Forelimb muscle (tissue), 1 donor: Measurements from ENCODE around the gene AGBL2. TPM values are rescaled to one million over a fixed set of nuclear protein-coding genes. Genes with fewer than 3 reads are reported as not detected.
A peak's percentile ranks its signal among the peaks of the same experiment; 100 is the strongest.
"Not testable (repeated sequence)": the region's sequence is repeated elsewhere in the genome, so short reads cannot be mapped to it uniquely, and the experiment has no call there.

Experiments used
- DNase-seq: peaks from one replicate; pipeline ENCODE4 v3.0.0-alpha.2; 2013; ENCODE audit warnings: low read depth
- polyA plus RNA-seq: library from polyadenylated mRNA; unstranded; fragments of 120-200 nt; gene quantifications from one replicate; pipeline ENCODE4 v1.2.1, GENCODE V29; 2013; ENCODE audit not compliant: insufficient read length

Gene AGBL2
- 0.47 TPM for polyA plus RNA-seq

GRCh38 chr11:47715082-47715669 lies at the start of gene AGBL2:
Gene AGBL2, minus strand, starts transcription at chr11:47715369. Its CDS starts 719 bp downstream, at chr11:47714650.
- DNase-seq: peak; percentile 13

GRCh38 chr11:47759291-47759690 lies 44.1 kb upstream of the AGBL2 start:
- DNase-seq: not testable (repeated sequence)

- no peak for DNase-seq
Measured at GRCh38 chr11:47756208-47756607, 41.0 kb upstream of the AGBL2 start.

- no peak for DNase-seq
Measured at GRCh38 chr11:47750725-47751124, 35.6 kb upstream of the AGBL2 start.

- not testable (repeated sequence) for DNase-seq
Measured at GRCh38 chr11:47742494-47742893, 27.3 kb upstream of the AGBL2 start.

- not testable (repeated sequence) for DNase-seq
Measured at GRCh38 chr11:47737817-47738216, 22.6 kb upstream of the AGBL2 start.

GRCh38 chr11:47732271-47732670 lies 17.1 kb upstream of the AGBL2 start:
- DNase-seq: no peak

GRCh38 chr11:47731475-47731874 lies 16.3 kb upstream of the AGBL2 start:
- DNase-seq: no peak

GRCh38 chr11:47726878-47727514 lies 11.8 kb upstream of the AGBL2 start:
- DNase-seq: no peak

- no peak for DNase-seq
Measured at GRCh38 chr11:47726118-47726442, 10.9 kb upstream of the AGBL2 start.

- DNase-seq: no peak
Measured at GRCh38 chr11:47725442-47726117, 10.4 kb upstream of the AGBL2 start.

- DNase-seq: no peak
Measured at GRCh38 chr11:47724041-47724729, 9.0 kb upstream of the AGBL2 start.

GRCh38 chr11:47723041-47723440 lies 7.9 kb upstream of the AGBL2 start:
- DNase-seq: no peak

- no peak for DNase-seq
Measured at GRCh38 chr11:47720651-47721050, 5.5 kb upstream of the AGBL2 start.

- no peak for DNase-seq
Measured at GRCh38 chr11:47716692-47717091, 1.5 kb upstream of the AGBL2 start.

- no peak for DNase-seq
Measured at GRCh38 chr11:47714554-47715081, 551 bp downstream of the AGBL2 start.

- DNase-seq: no peak
Measured at GRCh38 chr11:47711816-47712215, 3.4 kb downstream of the AGBL2 start.

GRCh38 chr11:47711225-47711624 lies 3.9 kb downstream of the AGBL2 start:
- DNase-seq: no peak

- not testable (repeated sequence) for DNase-seq
Measured at GRCh38 chr11:47707275-47707786, 7.8 kb downstream of the AGBL2 start.

- DNase-seq: no peak
Measured at GRCh38 chr11:47705721-47706120, 9.4 kb downstream of the AGBL2 start.

- DNase-seq: no peak
Measured at GRCh38 chr11:47691979-47692378, 23.2 kb downstream of the AGBL2 start.

- DNase-seq: no peak
Measured at GRCh38 chr11:47689480-47689879, 25.7 kb downstream of the AGBL2 start.
